ENCODE data around the gene ODF2L. TPM values are rescaled to one million over a fixed set of nuclear protein-coding genes. Genes with fewer than 3 reads are reported as not detected.
A peak's percentile ranks its signal among the peaks of the same experiment; 100 is the strongest.

Gene ODF2L, protein sequence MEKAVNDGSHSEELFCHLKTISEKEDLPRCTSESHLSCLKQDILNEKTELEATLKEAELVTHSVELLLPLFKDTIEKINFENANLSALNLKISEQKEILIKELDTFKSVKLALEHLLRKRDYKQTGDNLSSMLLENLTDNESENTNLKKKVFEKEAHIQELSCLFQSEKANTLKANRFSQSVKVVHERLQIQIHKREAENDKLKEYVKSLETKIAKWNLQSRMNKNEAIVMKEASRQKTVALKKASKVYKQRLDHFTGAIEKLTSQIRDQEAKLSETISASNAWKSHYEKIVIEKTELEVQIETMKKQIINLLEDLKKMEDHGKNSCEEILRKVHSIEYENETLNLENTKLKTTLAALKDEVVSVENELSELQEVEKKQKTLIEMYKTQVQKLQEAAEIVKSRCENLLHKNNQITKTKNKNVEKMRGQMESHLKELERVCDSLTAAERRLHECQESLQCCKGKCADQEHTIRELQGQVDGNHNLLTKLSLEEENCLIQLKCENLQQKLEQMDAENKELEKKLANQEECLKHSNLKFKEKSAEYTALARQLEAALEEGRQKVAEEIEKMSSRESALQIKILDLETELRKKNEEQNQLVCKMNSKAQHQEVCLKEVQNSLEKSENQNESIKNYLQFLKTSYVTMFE
- total RNA-seq (10 to 100 TPM; 50.3 to 75.3 (median 52.2) TPM), polyA plus RNA-seq (10 to 100 TPM; 22.8 to 30.8 TPM), total RNA-seq (64.2 reads per million, percentile 76 among the genes with 10 or more reads in this experiment)

GRCh38 chr1:86395751-86396497 is at the start of gene ODF2L:
Gene ODF2L (minus strand): TSS chr1:86396323. CDS start chr1:86387027, 9,296 bp downstream.
- peak; percentile 73 to 92 (median 90) for DNase-seq
- H3K27ac Mint-ChIP-seq = peak within 1 kb of the TSS; percentile 94 to 99 (median 98)
- Histone ChIP-seq H3K4me3 (ENCODE audit: low read length) (peak within 1 kb of the TSS; percentile 80), H3K27ac (ENCODE audit: low read depth, low read length) (peak within 1 kb of the TSS; percentile 90), H3K4me1 (ENCODE audit: control insufficient read depth in 2 of 2, insufficient read depth in 2 of 2, low read length in 2 of 2) (peaks cover 18 to 20% of the 10 kb centered on the region in 2 donors), H3K27me3 (ENCODE audit: control insufficient read depth in 2 of 2, insufficient read depth in 2 of 2, low read length in 2 of 2) (no peaks in the 10 kb centered on the region), H3K36me3 (ENCODE audit: control insufficient read depth in 2 of 3, insufficient read depth in 3 of 3, low read length in 3 of 3) (peaks cover 0 to 8% (median 0%) of the 10 kb centered on the region in 3 experiments), H3K9me3 (ENCODE audit: control insufficient read depth in 2 of 3, low read length in 3 of 3) (no peaks in the 10 kb centered on the region)
- ChIA-PET POLR2A (interaction anchor here (0.6 to 2.3 kb wide), 10 partner anchors 8 to 935 kb away, joined by 3 to 21 read pairs (median 4); partner anchors contain the start of genes HS2ST1, SELENOF and SH3GLB1), CTCF (interaction anchor here (0.7 to 1.6 kb wide), 7 partner anchors 8 to 106 kb away, joined by 3 to 6 read pairs (median 4); no protein-coding TSS in a partner anchor)
- intact Hi-C loops (cut with micrococcal nuclease) = loop anchor here (1.0 to 10.0 kb wide), 16 partner anchors 8 to 1961 kb away; partner anchors contain the start of genes HS2ST1 (in 2 of the 2), SELENOF (in 2 of the 2), SH3GLB1 (in 2 of the 2) and BCL10 (in 1 of the 2)
- peaks cover 0 to 26% (median 0%) of the 10 kb centered on the region in 5 donors for H3K36me3 Mint-ChIP-seq
- H3K4me3 Mint-ChIP-seq = peak within 1 kb of the TSS; percentile 90 to 100 (median 98)
- peak; percentile 100 for ATAC-seq
- H3K4me1 Mint-ChIP-seq = peaks cover 23 to 70% (median 58%) of the 10 kb centered on the region in 7 donors
- peaks cover 0 to 7% (median 0%) of the 10 kb centered on the region in 5 donors for H3K27me3 Mint-ChIP-seq
- H3K9me3 Mint-ChIP-seq = peaks cover 0 to 5% (median 0%) of the 10 kb centered on the region in 11 donors

GRCh38 chr1:86445919-86446318 is 49.8 kb upstream of the ODF2L start:
- Histone ChIP-seq H3K36me3 (ENCODE audit: control insufficient read depth in 2 of 3, insufficient read depth in 3 of 3, low read length in 3 of 3) (no peaks in the 10 kb centered on the region), H3K27ac (ENCODE audit: low read depth, low read length) (no peak overlapping the region), H3K4me1 (ENCODE audit: control insufficient read depth in 2 of 2, insufficient read depth in 2 of 2, low read length in 2 of 2) (peaks cover 0 to 12% of the 10 kb centered on the region in 2 donors), H3K9me3 (ENCODE audit: control insufficient read depth in 2 of 3, low read length in 3 of 3) (no peaks in the 10 kb centered on the region), H3K27me3 (ENCODE audit: control insufficient read depth in 2 of 2, insufficient read depth in 2 of 2, low read length in 2 of 2) (no peaks in the 10 kb centered on the region), H3K4me3 (ENCODE audit: low read length) (no peak overlapping the region)
- Mint-ChIP-seq H3K27me3 (peaks cover 0 to 11% (median 4%) of the 10 kb centered on the region in 5 donors), H3K9me3 (peaks cover 0 to 2% (median 0%) of the 10 kb centered on the region in 11 donors), H3K4me1 (peaks cover 0 to 11% (median 10%) of the 10 kb centered on the region in 7 donors), H3K4me3 (no peak overlapping the region), H3K27ac (no peak overlapping the region), H3K36me3 (no peaks in the 10 kb centered on the region)
- DNase-seq (no peak), ATAC-seq (no peak)
- ChIA-PET CTCF (no interaction called here), POLR2A (no interaction called here)
- intact Hi-C loops (cut with micrococcal nuclease) = no loop called here

DNA sequence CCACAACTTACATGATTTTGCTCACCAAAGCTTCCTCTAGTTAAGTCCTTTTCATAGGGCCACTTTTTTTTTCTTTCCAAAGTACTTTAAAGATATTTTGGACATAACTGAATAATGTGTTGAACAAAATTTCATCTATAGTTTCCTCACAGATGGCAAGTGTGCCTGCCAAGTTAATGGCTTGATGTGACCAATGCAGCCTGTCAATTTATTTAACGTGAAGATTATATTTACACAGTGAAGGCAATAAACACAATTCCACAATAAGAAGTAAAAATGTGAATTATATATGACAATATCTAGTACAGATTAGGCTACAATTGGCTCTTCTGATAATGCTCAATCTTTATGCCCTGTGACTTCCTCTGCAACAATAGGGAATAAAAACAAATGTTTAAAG is 45.9 kb upstream of the ODF2L start:
- Mint-ChIP-seq H3K9me3 (peaks cover 0 to 2% (median 0%) of the 10 kb centered on the region in 11 donors), H3K27me3 (peaks cover 0 to 20% (median 11%) of the 10 kb centered on the region in 5 donors), H3K27ac (peak overlapping the region in 1 of 9 donors; percentile 6), H3K4me3 (peak overlapping the region in 4 of 10 donors; percentile 3 to 42 (median 12)), H3K4me1 (peaks cover 0 to 13% (median 10%) of the 10 kb centered on the region in 7 donors), H3K36me3 (no peaks in the 10 kb centered on the region)
- intact Hi-C loops (cut with micrococcal nuclease) = loop anchor here in 1 of 2 donors (1.0 kb wide), 2 partner anchors 16 to 23 kb away; no protein-coding TSS in a partner anchor
- Histone ChIP-seq H3K27ac (ENCODE audit: low read depth, low read length) (no peak overlapping the region), H3K4me3 (ENCODE audit: low read length) (no peak overlapping the region), H3K27me3 (ENCODE audit: control insufficient read depth in 2 of 2, insufficient read depth in 2 of 2, low read length in 2 of 2) (no peaks in the 10 kb centered on the region), H3K36me3 (ENCODE audit: control insufficient read depth in 2 of 3, insufficient read depth in 3 of 3, low read length in 3 of 3) (no peaks in the 10 kb centered on the region), H3K4me1 (ENCODE audit: control insufficient read depth in 2 of 2, insufficient read depth in 2 of 2, low read length in 2 of 2) (peaks cover 0 to 12% of the 10 kb centered on the region in 2 donors), H3K9me3 (ENCODE audit: control insufficient read depth in 2 of 3, low read length in 3 of 3) (no peaks in the 10 kb centered on the region)
- no peak for ATAC-seq
- DNase-seq = no peak
- ChIA-PET CTCF (interaction anchor here (1.1 to 1.4 kb wide), 3 partner anchors 38 to 57 kb away, joined by 3 to 4 read pairs (median 3); no protein-coding TSS in a partner anchor), POLR2A (interaction anchor here (0.5 to 2.2 kb wide), 2 partner anchors 12 to 262 kb away, joined by 3 to 6 read pairs; no protein-coding TSS in a partner anchor)

DNA sequence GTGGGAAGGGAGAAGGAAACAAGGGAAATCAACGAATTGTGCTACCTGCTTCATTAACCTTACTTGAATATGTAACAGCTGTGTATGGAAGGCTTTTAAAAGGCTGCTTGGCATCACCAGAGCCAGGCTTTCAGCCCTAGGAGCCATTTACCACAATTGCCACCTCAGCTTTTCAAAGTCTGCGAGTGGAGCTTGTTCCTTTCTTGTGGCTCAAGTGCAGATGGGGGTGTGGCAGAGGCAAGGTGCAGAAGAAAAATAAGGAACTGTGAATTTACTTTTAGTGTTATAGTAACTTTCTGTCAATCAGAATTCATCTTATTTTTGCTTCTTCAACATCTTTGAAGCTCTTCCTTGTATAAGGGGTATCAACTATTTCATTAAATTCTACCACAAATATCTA is 45.5 kb upstream of the ODF2L start:
- peak overlapping the region in 1 of 9 donors; percentile 6 for H3K27ac Mint-ChIP-seq

GRCh38 chr1:86436041-86436440 is 39.9 kb upstream of the ODF2L start:
- peaks cover 0 to under 1% of the 10 kb centered on the region in 2 donors for H3K4me1 ChIP-seq (ENCODE audit: control insufficient read depth in 2 of 2, insufficient read depth in 2 of 2, low read length in 2 of 2)
- no peak overlapping the region for H3K4me3 ChIP-seq (ENCODE audit: low read length)
- intact Hi-C loops (cut with micrococcal nuclease) = no loop called here
- no peaks in the 10 kb centered on the region for H3K27me3 ChIP-seq (ENCODE audit: control insufficient read depth in 2 of 2, insufficient read depth in 2 of 2, low read length in 2 of 2)
- POLR2A ChIA-PET = no interaction called here
- ATAC-seq = no peak
- no peaks in the 10 kb centered on the region for H3K9me3 Mint-ChIP-seq
- H3K36me3 Mint-ChIP-seq = no peaks in the 10 kb centered on the region
- H3K27ac ChIP-seq (ENCODE audit: low read depth, low read length) = no peak overlapping the region
- H3K27ac Mint-ChIP-seq = no peak overlapping the region
- H3K9me3 ChIP-seq (ENCODE audit: control insufficient read depth in 2 of 3, low read length in 3 of 3) = no peaks in the 10 kb centered on the region
- no peaks in the 10 kb centered on the region for H3K36me3 ChIP-seq (ENCODE audit: control insufficient read depth in 2 of 3, insufficient read depth in 3 of 3, low read length in 3 of 3)
- peaks cover 0 to 3% (median 0%) of the 10 kb centered on the region in 7 donors for H3K4me1 Mint-ChIP-seq
- no peak for DNase-seq
- no peak overlapping the region for H3K4me3 Mint-ChIP-seq
- peaks cover 0 to 25% (median 11%) of the 10 kb centered on the region in 5 donors for H3K27me3 Mint-ChIP-seq
- CTCF ChIA-PET = no interaction called here

More for the DNA sequence above, 45.5 kb upstream of the ODF2L start:
- Histone ChIP-seq H3K4me3 (ENCODE audit: low read length) (no peak overlapping the region), H3K9me3 (ENCODE audit: control insufficient read depth in 2 of 3, low read length in 3 of 3) (no peaks in the 10 kb centered on the region), H3K36me3 (ENCODE audit: control insufficient read depth in 2 of 3, insufficient read depth in 3 of 3, low read length in 3 of 3) (no peaks in the 10 kb centered on the region), H3K27ac (ENCODE audit: low read depth, low read length) (no peak overlapping the region), H3K27me3 (ENCODE audit: control insufficient read depth in 2 of 2, insufficient read depth in 2 of 2, low read length in 2 of 2) (no peaks in the 10 kb centered on the region), H3K4me1 (ENCODE audit: control insufficient read depth in 2 of 2, insufficient read depth in 2 of 2, low read length in 2 of 2) (peaks cover 0 to 12% of the 10 kb centered on the region in 2 donors)
- H3K9me3 Mint-ChIP-seq = peaks cover 0 to 2% (median 0%) of the 10 kb centered on the region in 11 donors
- intact Hi-C loops (cut with micrococcal nuclease) = loop anchor here in 1 of 2 donors (1.0 kb wide), 2 partner anchors 17 to 22 kb away; no protein-coding TSS in a partner anchor
- H3K4me1 Mint-ChIP-seq = peaks cover 0 to 13% (median 10%) of the 10 kb centered on the region in 7 donors
- peak overlapping the region in 7 of 10 donors; percentile 3 to 42 (median 8) for H3K4me3 Mint-ChIP-seq
- H3K27me3 Mint-ChIP-seq = peaks cover 0 to 18% (median 11%) of the 10 kb centered on the region in 5 donors
- DNase-seq (peak in 8 of 9 donors; percentile 8 to 78 (median 64)), ATAC-seq (peak; percentile 94)
- POLR2A ChIA-PET = interaction anchor here (0.5 to 2.2 kb wide), 2 partner anchors 11 to 262 kb away, joined by 3 to 6 read pairs; no protein-coding TSS in a partner anchor
- CTCF ChIA-PET = interaction anchor here (1.1 to 1.4 kb wide), 4 partner anchors 38 to 63 kb away, joined by 3 to 4 read pairs (median 4); no protein-coding TSS in a partner anchor
- no peaks in the 10 kb centered on the region for H3K36me3 Mint-ChIP-seq
